Limb (tissue), 2 donors: ENCODE results near the gene NUDT21.

ENCODE experiments used
- DNase-seq, 2 donors: peaks; one replicate each; pipeline ENCODE4 v3.0.0-alpha.2; 2016; ENCODE audit errors: extremely low spot score in 2 of 2

The NUDT21 gene

GRCh38 chr16:56462064-56462796, 11.1 kb upstream of the NUDT21 start:
- no peak for DNase-seq

GRCh38 chr16:56460101-56460500, 9.0 kb upstream of the NUDT21 start:
- no peak for DNase-seq

GRCh38 chr16:56457927-56458470, 6.9 kb upstream of the NUDT21 start:
- DNase-seq, result no peak

GRCh38 chr16:56451753-56452689, 889 bp upstream of the NUDT21 start:
- DNase-seq, result peak in 1 of 2 donors; percentile 36

- no peak for DNase-seq
Measured at GRCh38 chr16:56450275-56450985, 702 bp downstream of the NUDT21 start.

GRCh38 chr16:56448005-56448404, 3.1 kb downstream of the NUDT21 start:
- no peak for DNase-seq

- no peak for DNase-seq
Measured at GRCh38 chr16:56447286-56447685, 3.8 kb downstream of the NUDT21 start.

GRCh38 chr16:56438038-56438437, 13.1 kb downstream of the NUDT21 start:
- no peak for DNase-seq

- no peak for DNase-seq
Measured at GRCh38 chr16:56436258-56436657, 14.9 kb downstream of the NUDT21 start.

GRCh38 chr16:56428091-56428490, 23.0 kb downstream of the NUDT21 start:
- no peak for DNase-seq

GRCh38 chr16:56426585-56426984, 24.5 kb downstream of the NUDT21 start:
- DNase-seq, result no peak

- peak; percentile 74 to 77 for DNase-seq
Measured at GRCh38 chr16:56425439-56425832, 25.7 kb downstream of the NUDT21 start, which contains the start of gene AMFR. Gene AMFR, minus strand, starts transcription at chr16:56425545. Its CDS starts 218 bp downstream, at chr16:56425327.

- DNase-seq, result peak; percentile 4 to 77
Measured at GRCh38 chr16:56424791-56425438, 26.2 kb downstream of the NUDT21 start.

- DNase-seq, result peak in 1 of 2 donors; percentile 4
Measured at GRCh38 chr16:56424404-56424764, 26.7 kb downstream of the NUDT21 start.

GRCh38 chr16:56423584-56424403, 27.3 kb downstream of the NUDT21 start:
- DNase-seq, result no peak

- DNase-seq, result no peak
Measured at GRCh38 chr16:56422896-56423441, 28.2 kb downstream of the NUDT21 start.

- DNase-seq, result no peak
Measured at GRCh38 chr16:56421976-56422669, 29.0 kb downstream of the NUDT21 start.

- no peak for DNase-seq
Measured at GRCh38 chr16:56421313-56421712, 29.8 kb downstream of the NUDT21 start.

GRCh38 chr16:56420613-56421012, 30.5 kb downstream of the NUDT21 start:
- DNase-seq, result no peak
